Measurements from ENCODE around the gene SLC38A8. TPM values are rescaled to one million over a fixed set of nuclear protein-coding genes. Genes with fewer than 3 reads are reported as not detected.

The SLC38A8 gene
- total RNA-seq, 3 donors from 2014 or later (not counting 1 experiment from before 2014, with no cell fraction given): not detected

DNA sequence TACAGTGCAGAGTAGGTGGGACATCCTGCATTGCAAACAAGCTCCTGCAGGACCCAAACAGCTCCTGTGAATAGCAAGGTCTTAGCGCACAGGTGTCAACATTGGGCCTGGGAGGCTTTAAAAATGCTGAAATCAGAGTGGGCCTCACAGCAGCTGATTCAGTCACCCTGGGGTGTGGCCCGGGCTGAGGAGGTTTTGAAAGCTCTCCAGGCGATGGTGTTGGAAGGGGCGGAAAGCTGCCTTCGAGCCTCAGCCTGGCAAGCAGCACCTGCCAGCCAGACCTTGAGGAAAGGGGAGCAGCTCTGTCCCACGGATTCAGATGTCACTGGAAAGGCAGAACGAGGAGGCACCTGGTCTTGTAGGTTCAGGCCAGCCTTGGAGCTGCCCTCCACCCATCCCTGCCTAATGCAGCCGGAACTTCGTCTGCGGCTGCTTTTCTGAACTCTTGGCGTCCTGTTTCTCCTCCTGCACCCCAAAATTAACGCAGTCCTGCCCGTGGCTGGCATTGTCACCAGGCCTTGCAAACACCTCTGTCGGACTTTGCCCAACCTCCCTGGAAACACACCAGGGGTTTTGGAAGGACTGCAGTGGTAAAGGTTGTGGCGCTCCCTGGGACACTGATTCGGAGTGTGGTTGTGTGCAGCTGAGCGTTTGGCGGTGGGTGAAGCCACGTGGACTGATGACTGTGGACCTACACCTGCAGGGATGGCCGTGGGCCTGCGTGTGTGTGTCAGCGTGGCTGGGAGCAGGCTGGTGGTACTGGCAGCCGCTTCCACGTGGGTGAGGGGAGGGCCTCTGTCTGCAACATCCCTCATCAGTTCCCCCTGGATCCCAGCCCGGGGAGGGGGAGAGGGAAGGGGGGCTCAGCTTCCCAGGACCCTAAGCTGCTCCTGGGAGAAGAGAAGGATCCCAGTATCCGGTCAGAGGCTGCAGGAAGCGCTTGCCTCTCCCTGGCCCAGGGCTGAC is 71.1 kb downstream of the SLC38A8 start:
- peaks cover 0 to 5% of the 10 kb centered on the region in 2 donors for H3K4me1 Mint-ChIP-seq
- H3K4me3 ChIP-seq (ENCODE audit: low read length): no peak overlapping the region
- H3K36me3 Mint-ChIP-seq: no peaks in the 10 kb centered on the region
- peaks cover 0 to 14% of the 10 kb centered on the region in 2 donors for H3K27me3 Mint-ChIP-seq (ENCODE audit: low read depth in 2 of 2)
- no peaks in the 10 kb centered on the region for H3K36me3 ChIP-seq (ENCODE audit: control insufficient read depth, insufficient read depth, low read length)
- intact Hi-C loops (cut with micrococcal nuclease): no loop called here
- peaks cover 8% of the 10 kb centered on the region for H3K27me3 ChIP-seq (ENCODE audit: control insufficient read depth, insufficient read depth, low read length)
- no peaks in the 10 kb centered on the region for H3K9me3 Mint-ChIP-seq
- no peaks in the 10 kb centered on the region for H3K4me1 ChIP-seq (ENCODE audit: control insufficient read depth, insufficient read depth, low read length)
- ATAC-seq (no peak), DNase-seq (no peak)
- H3K27ac Mint-ChIP-seq: no peak overlapping the region
- no peak overlapping the region for H3K27ac ChIP-seq (ENCODE audit: low read length)
- TF ChIP-seq CTCF (IDR thresholded peaks at IDR 0.05): no peak
- no peak overlapping the region for H3K4me3 Mint-ChIP-seq
- H3K9me3 ChIP-seq (ENCODE audit: control insufficient read depth, insufficient read depth, low read length): no peaks in the 10 kb centered on the region
- 76% methylated on average over 27 of the region's 27 CpGs for WGBS (ENCODE audit: insufficient coverage)

GRCh38 chr16:83970430-83970815 is 72.2 kb downstream of the SLC38A8 start:
- DNase-seq (no peak), ATAC-seq (no peak)
- no peak for TF ChIP-seq CTCF (IDR thresholded peaks at IDR 0.05)
- no peaks in the 10 kb centered on the region for H3K9me3 ChIP-seq (ENCODE audit: control insufficient read depth, insufficient read depth, low read length)
- H3K27ac ChIP-seq (ENCODE audit: low read length): no peak overlapping the region
- no peaks in the 10 kb centered on the region for H3K36me3 ChIP-seq (ENCODE audit: control insufficient read depth, insufficient read depth, low read length)
- intact Hi-C loops (cut with micrococcal nuclease): no loop called here
- H3K4me3 ChIP-seq (ENCODE audit: low read length): no peak overlapping the region
- H3K27me3 ChIP-seq (ENCODE audit: control insufficient read depth, insufficient read depth, low read length): peaks cover 8% of the 10 kb centered on the region
- peaks cover 0 to 5% of the 10 kb centered on the region in 2 donors for H3K4me1 Mint-ChIP-seq
- no peak overlapping the region for H3K27ac Mint-ChIP-seq
- H3K27me3 Mint-ChIP-seq (ENCODE audit: low read depth in 2 of 2): peaks cover 0 to 14% of the 10 kb centered on the region in 2 donors
- no peak overlapping the region for H3K4me3 Mint-ChIP-seq
- no peaks in the 10 kb centered on the region for H3K9me3 Mint-ChIP-seq
- H3K4me1 ChIP-seq (ENCODE audit: control insufficient read depth, insufficient read depth, low read length): no peaks in the 10 kb centered on the region
- WGBS (ENCODE audit: insufficient coverage): 81% methylated on average over 6 of the region's 6 CpGs
- H3K36me3 Mint-ChIP-seq: no peaks in the 10 kb centered on the region

GRCh38 chr16:83969771-83970429 is 72.7 kb downstream of the SLC38A8 start:
- Histone ChIP-seq H3K36me3 (ENCODE audit: control insufficient read depth, insufficient read depth, low read length) (no peaks in the 10 kb centered on the region), H3K27ac (ENCODE audit: low read length) (no peak overlapping the region), H3K4me3 (ENCODE audit: low read length) (no peak overlapping the region), H3K27me3 (ENCODE audit: control insufficient read depth, insufficient read depth, low read length) (peaks cover 8% of the 10 kb centered on the region), H3K9me3 (ENCODE audit: control insufficient read depth, insufficient read depth, low read length) (no peaks in the 10 kb centered on the region), H3K4me1 (ENCODE audit: control insufficient read depth, insufficient read depth, low read length) (no peaks in the 10 kb centered on the region)
- H3K36me3 Mint-ChIP-seq: no peaks in the 10 kb centered on the region
- intact Hi-C loops (cut with micrococcal nuclease): no loop called here
- no peak for TF ChIP-seq CTCF (IDR thresholded peaks at IDR 0.05)
- H3K4me1 Mint-ChIP-seq: peaks cover 0 to 5% of the 10 kb centered on the region in 2 donors
- H3K27me3 Mint-ChIP-seq (ENCODE audit: low read depth in 2 of 2): peaks cover 0 to 14% of the 10 kb centered on the region in 2 donors
- 47% methylated on average over 18 of the region's 18 CpGs for WGBS (ENCODE audit: insufficient coverage)
- no peak for DNase-seq
- H3K27ac Mint-ChIP-seq: no peak overlapping the region
- ATAC-seq: no peak
- H3K9me3 Mint-ChIP-seq: no peaks in the 10 kb centered on the region
- H3K4me3 Mint-ChIP-seq: peak overlapping the region; percentile 71
